Right lobe of liver (tissue), 4 donors: ENCODE results near the gene HOXB7.

ENCODE experiments used
- POLR2A ChIP-seq: fragments of 450-650 bp; IDR thresholded peaks from one replicate; pipeline ENCODE4 v1.6.1; 2017; ENCODE audit warnings: antibody characterized with exemption, mild to moderate bottlenecking
- TF ChIP-seq, protein P1 (sequence below), 4 donors: fragments of 200-600 bp in 3 of 4; fragments of 450-650 bp in 1 of 4; IDR thresholded peaks; one replicate each; pipeline versions ENCODE4 v1.5.1 to v1.8.0; 2016 to 2022; ENCODE audit warnings: antibody characterized with exemption in 4 of 4, mild to moderate bottlenecking in 2 of 4
- donor health status: DM: no; HTN: no; CAD: no.
- donor health status: DM: no; HTN: no; CAD: no.
- donor health status: DM: no; HTN: yes; CAD: no.

DNA sequence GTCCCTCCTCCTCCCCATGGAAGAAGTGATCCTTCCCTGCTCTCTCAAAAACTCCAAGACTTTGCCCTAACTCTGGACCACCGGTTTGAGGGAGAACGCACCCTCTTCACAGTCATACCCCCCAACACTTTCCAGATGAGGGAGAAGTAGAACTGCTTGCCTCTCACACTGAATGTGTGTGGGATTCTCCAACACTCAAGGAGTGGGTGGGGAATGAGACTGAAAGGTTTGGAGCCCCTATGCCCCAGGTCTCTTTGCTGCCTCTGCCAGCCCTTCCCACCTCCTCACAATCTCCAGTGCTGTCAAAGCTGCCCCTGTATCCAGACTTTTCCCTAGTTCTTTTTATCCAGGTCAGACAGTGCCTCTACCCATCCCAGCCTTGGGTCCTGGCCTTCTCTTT, 44.1 kb downstream of the HOXB7 start:
- TF ChIP-seq, protein P1, sequence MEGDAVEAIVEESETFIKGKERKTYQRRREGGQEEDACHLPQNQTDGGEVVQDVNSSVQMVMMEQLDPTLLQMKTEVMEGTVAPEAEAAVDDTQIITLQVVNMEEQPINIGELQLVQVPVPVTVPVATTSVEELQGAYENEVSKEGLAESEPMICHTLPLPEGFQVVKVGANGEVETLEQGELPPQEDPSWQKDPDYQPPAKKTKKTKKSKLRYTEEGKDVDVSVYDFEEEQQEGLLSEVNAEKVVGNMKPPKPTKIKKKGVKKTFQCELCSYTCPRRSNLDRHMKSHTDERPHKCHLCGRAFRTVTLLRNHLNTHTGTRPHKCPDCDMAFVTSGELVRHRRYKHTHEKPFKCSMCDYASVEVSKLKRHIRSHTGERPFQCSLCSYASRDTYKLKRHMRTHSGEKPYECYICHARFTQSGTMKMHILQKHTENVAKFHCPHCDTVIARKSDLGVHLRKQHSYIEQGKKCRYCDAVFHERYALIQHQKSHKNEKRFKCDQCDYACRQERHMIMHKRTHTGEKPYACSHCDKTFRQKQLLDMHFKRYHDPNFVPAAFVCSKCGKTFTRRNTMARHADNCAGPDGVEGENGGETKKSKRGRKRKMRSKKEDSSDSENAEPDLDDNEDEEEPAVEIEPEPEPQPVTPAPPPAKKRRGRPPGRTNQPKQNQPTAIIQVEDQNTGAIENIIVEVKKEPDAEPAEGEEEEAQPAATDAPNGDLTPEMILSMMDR (IDR thresholded peaks at IDR 0.05): no peak
- TF ChIP-seq POLR2A: no peak
